HEK293T (cell line): ENCODE results near the gene GLTP.

Experiments used
- BHLHE40 ChIP-seq: fragments of 450-650 bp; IDR thresholded peaks from 2 replicates; pipeline ENCODE4 v1.6.1; 2016; ENCODE audit warnings: mild to moderate bottlenecking, moderate library complexity, borderline replicate concordance
- ELF4 ChIP-seq: fragments of 450-650 bp; IDR thresholded peaks from 2 replicates; pipeline ENCODE4 v1.6.1; 2017; ENCODE audit warnings: antibody characterized with exemption
- FOXA1 ChIP-seq: fragments of 450-650 bp; IDR thresholded peaks from 2 replicates; pipeline ENCODE4 v1.6.1; 2016; ENCODE audit warnings: mild to moderate bottlenecking
- L3MBTL2 ChIP-seq: fragments of 450-650 bp; conservative IDR thresholded peaks from 2 replicates; pipeline ENCODE4 v1.6.1; 2016; ENCODE audit warnings: mild to moderate bottlenecking
- NFRKB ChIP-seq: fragments of 450-650 bp; IDR thresholded peaks from 2 replicates; pipeline ENCODE4 v1.6.1; 2016; ENCODE audit warnings: mild to moderate bottlenecking, moderate library complexity
- SP1 ChIP-seq: fragments of 450-650 bp; IDR thresholded peaks from 2 replicates; pipeline ENCODE4 v1.6.1; 2017
- SUZ12 ChIP-seq: fragments of 450-650 bp; IDR thresholded peaks from 2 replicates; pipeline ENCODE4 v1.6.1; 2016; ENCODE audit warnings: mild to moderate bottlenecking
- TARDBP ChIP-seq: fragments of 450-650 bp; IDR thresholded peaks from 2 replicates; pipeline ENCODE4 v1.6.1; 2016

- TF ChIP-seq TARDBP (no peak), ELF4 (no peak), SUZ12 (no peak), FOXA1 (no peak), BHLHE40 (no peak), L3MBTL2 (no peak), NFRKB (no peak), SP1 (no peak)
Observed at GRCh38 chr12:109858764-109859163, 21.6 kb downstream of the GLTP start.
